Measurements from ENCODE around the gene NAA15.

- TF ChIP-seq CTCF (conservative IDR thresholded peaks at IDR 0.05; ENCODE audit: low read length) (no peak), EZH2phosphoT487 (IDR thresholded peaks at IDR 0.05; ENCODE audit: borderline replicate concordance) (no peak)
Measured at GRCh38 chr4:139392797-139393196, 91.5 kb downstream of the NAA15 start.

Data from Loucy (cell line).